ENCODE measurements around the gene LAMTOR1. TPM values are rescaled to one million over a fixed set of nuclear protein-coding genes. Genes with fewer than 3 reads are reported as not detected.

LAMTOR1 gene
- total RNA-seq, 1 experiment from 2014 or later: 101 TPM

GRCh38 chr11:72081821-72082453 is 21.2 kb downstream of the LAMTOR1 start:
- BruUV-seq (replicated peaks): no TSS peak
- Histone ChIP-seq H3K4me3 (ENCODE audit: low read depth, low read length, poor library complexity, severe bottlenecking) (no peak overlapping the region), H3K27ac (ENCODE audit: low read depth, low read length, poor library complexity, severe bottlenecking) (peak overlapping the region; percentile 86), H3K27me3 (replicated peaks; ENCODE audit: insufficient read depth, low read depth, low read length, poor library complexity) (no peaks in the 10 kb centered on the region), H3K9me3 (ENCODE audit: low read depth, low read length, poor library complexity, severe bottlenecking) (no peaks in the 10 kb centered on the region), H3K4me1 (ENCODE audit: insufficient read depth, low read length, poor library complexity, severe bottlenecking) (peaks cover 14% of the 10 kb centered on the region), H3K36me3 (ENCODE audit: insufficient read depth, low read length, poor library complexity, severe bottlenecking) (no peaks in the 10 kb centered on the region)
- CTCF ChIA-PET: interaction anchor here (0.7 to 0.9 kb wide), 2 partner anchors 57 to 349 kb away, joined by 4 to 6 read pairs; no protein-coding TSS in a partner anchor
- no peak for DNase-seq (ENCODE audit: low spot score)
- intact Hi-C loops (cut with micrococcal nuclease; ENCODE audit: unreplicated experiment): loop anchor here (2.0 kb wide), 1 partner anchor 41 kb away; no protein-coding TSS in a partner anchor
- TF ChIP-seq, protein P1, sequence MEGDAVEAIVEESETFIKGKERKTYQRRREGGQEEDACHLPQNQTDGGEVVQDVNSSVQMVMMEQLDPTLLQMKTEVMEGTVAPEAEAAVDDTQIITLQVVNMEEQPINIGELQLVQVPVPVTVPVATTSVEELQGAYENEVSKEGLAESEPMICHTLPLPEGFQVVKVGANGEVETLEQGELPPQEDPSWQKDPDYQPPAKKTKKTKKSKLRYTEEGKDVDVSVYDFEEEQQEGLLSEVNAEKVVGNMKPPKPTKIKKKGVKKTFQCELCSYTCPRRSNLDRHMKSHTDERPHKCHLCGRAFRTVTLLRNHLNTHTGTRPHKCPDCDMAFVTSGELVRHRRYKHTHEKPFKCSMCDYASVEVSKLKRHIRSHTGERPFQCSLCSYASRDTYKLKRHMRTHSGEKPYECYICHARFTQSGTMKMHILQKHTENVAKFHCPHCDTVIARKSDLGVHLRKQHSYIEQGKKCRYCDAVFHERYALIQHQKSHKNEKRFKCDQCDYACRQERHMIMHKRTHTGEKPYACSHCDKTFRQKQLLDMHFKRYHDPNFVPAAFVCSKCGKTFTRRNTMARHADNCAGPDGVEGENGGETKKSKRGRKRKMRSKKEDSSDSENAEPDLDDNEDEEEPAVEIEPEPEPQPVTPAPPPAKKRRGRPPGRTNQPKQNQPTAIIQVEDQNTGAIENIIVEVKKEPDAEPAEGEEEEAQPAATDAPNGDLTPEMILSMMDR (conservative IDR thresholded peaks at IDR 0.05; ENCODE audit: low read depth, low read length): no peak
- no peak for TF ChIP-seq EZH2 (IDR thresholded peaks at IDR 0.05; ENCODE audit: borderline replicate concordance, low read depth, low read length, poor library complexity, severe bottlenecking)
- POLR2A ChIA-PET (ENCODE audit: low non-redundant PET): no interaction called here

DNA sequence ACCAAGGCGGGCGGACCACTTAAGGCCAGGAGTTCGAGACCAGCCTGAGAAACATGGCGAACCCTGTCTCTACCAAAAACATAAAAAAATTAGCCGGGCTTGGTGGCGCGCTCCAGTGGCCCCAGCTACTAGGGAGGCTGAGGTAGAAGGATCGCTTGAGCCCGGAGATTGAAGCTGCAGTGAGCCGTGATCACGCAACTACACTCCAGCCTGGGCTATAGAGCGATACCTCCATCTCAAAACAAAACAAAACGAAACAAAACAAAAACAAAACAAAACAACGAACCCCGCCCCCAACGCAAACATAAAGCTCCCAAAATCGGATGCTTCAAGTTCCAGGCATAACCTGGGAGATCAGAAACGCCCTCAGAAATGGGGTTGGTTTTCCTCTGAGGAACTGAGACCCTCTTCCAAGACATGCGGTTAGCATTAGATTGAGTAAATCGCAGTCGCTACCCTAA is 21.9 kb downstream of the LAMTOR1 start:
- H3K27ac ChIP-seq (ENCODE audit: low read depth, low read length, poor library complexity, severe bottlenecking): peak overlapping the region; percentile 86
- DNase-seq (ENCODE audit: low spot score): no peak
- peaks cover 14% of the 10 kb centered on the region for H3K4me1 ChIP-seq (ENCODE audit: insufficient read depth, low read length, poor library complexity, severe bottlenecking)
- TSS peak; percentile 75 for BruUV-seq (replicated peaks)
- ChIA-PET POLR2A (ENCODE audit: low non-redundant PET) (no interaction called here), CTCF (interaction anchor here (0.9 kb wide), 1 partner anchor 56 kb away, joined by 4 read pairs; no protein-coding TSS in a partner anchor)
- intact Hi-C loops (cut with micrococcal nuclease; ENCODE audit: unreplicated experiment): loop anchor here (2.0 kb wide), 1 partner anchor 40 kb away; no protein-coding TSS in a partner anchor
- H3K27me3 ChIP-seq (replicated peaks; ENCODE audit: insufficient read depth, low read depth, low read length, poor library complexity): no peaks in the 10 kb centered on the region
- no peaks in the 10 kb centered on the region for H3K9me3 ChIP-seq (ENCODE audit: low read depth, low read length, poor library complexity, severe bottlenecking)
- H3K4me3 ChIP-seq (ENCODE audit: low read depth, low read length, poor library complexity, severe bottlenecking): peak overlapping the region; percentile 72
- no peaks in the 10 kb centered on the region for H3K36me3 ChIP-seq (ENCODE audit: insufficient read depth, low read length, poor library complexity, severe bottlenecking)
- TF ChIP-seq, protein P1 (conservative IDR thresholded peaks at IDR 0.05; ENCODE audit: low read depth, low read length): no peak
- no peak for TF ChIP-seq EZH2 (IDR thresholded peaks at IDR 0.05; ENCODE audit: borderline replicate concordance, low read depth, low read length, poor library complexity, severe bottlenecking)

DNA sequence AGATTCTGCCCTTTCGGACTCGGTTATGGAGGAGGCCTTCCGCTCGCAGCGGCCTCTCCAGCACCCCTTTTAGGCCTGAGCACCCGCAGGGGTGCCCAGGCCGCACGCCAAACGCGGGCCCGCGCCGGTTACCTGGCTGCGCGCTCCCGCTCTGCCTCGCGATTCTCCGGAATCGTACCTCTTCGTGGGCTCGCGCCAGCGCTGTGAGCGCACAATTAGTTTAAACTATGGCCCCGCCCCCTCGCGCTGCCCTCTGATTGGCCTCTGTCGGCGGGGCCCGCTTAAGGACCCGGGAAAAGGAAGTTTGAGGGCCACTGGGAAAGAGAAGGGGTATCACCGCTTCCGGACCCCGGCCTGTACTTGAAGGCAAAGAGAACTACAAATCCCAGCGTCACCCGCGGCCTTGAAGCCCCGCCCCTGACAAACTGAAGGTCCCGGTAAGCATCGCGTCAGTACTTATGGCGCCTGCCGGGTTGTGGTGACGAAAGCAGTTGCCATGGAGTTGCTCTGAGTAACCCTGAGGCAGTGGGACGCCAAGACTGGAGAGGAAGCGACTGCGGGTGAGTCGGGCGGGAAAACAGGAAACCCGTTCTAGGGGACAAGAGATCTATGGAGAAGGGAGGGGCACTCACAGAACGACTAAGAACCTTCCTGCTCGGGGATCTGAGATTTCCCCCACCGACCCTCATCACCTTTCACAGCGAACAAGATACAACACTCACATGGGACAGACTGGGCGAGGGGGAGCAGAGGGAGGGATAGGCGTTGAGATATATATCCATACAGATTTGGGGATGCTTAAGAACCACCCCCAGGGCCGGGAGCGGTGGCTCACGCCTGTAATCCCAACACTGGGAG is 22.5 kb downstream of the LAMTOR1 start, which contains the start of the genes LRRC51 and NUMA1:
Gene LRRC51, plus strand, starts transcription at position 525 of the 858 bp plus-strand sequence. CDS start 8,234 bp downstream, outside the sequence.
Gene NUMA1, minus strand, starts transcription at position 217 of the 858 bp plus-strand sequence. CDS start 44,599 bp downstream, outside the sequence.
- no peaks in the 10 kb centered on the region for H3K9me3 ChIP-seq (ENCODE audit: low read depth, low read length, poor library complexity, severe bottlenecking)
- TF ChIP-seq, protein P1 (conservative IDR thresholded peaks at IDR 0.05; ENCODE audit: low read depth, low read length): no peak
- no peak for TF ChIP-seq EZH2 (IDR thresholded peaks at IDR 0.05; ENCODE audit: borderline replicate concordance, low read depth, low read length, poor library complexity, severe bottlenecking)
- ChIA-PET CTCF (interaction anchor here (0.9 kb wide), 1 partner anchor 55 kb away, joined by 4 read pairs; no protein-coding TSS in a partner anchor), POLR2A (ENCODE audit: low non-redundant PET) (interaction anchor here (0.7 kb wide), 1 partner anchor 63 kb away, joined by 5 read pairs; no protein-coding TSS in a partner anchor)
- peak; percentile 100 for DNase-seq (ENCODE audit: low spot score)
- H3K4me1 ChIP-seq (ENCODE audit: insufficient read depth, low read length, poor library complexity, severe bottlenecking): peaks cover 14% of the 10 kb centered on the region
- BruUV-seq (replicated peaks): no TSS peak
- H3K27me3 ChIP-seq (replicated peaks; ENCODE audit: insufficient read depth, low read depth, low read length, poor library complexity): no peaks in the 10 kb centered on the region
- peaks cover 4% of the 10 kb centered on the region for H3K36me3 ChIP-seq (ENCODE audit: insufficient read depth, low read length, poor library complexity, severe bottlenecking)
- intact Hi-C loops (cut with micrococcal nuclease; ENCODE audit: unreplicated experiment): loop anchor here (1.0 to 2.0 kb wide), 3 partner anchors 23 to 40 kb away; partner anchors contain the start of genes ANAPC15 and LAMTOR1
- H3K4me3 ChIP-seq (ENCODE audit: low read depth, low read length, poor library complexity, severe bottlenecking): peak within 1 kb of the TSS; percentile 72
- peak within 1 kb of the TSS; percentile 86 for H3K27ac ChIP-seq (ENCODE audit: low read depth, low read length, poor library complexity, severe bottlenecking)
